OCI-LY7 (cell line): ENCODE results near the gene VSIG8.

Source experiments
- EZH2phosphoT487 ChIP-seq: fragments of 200-600 bp; sonication (generic); IDR thresholded peaks from 2 replicates; pipeline ENCODE4 v1.6.1; 2018; ENCODE audit warnings: low read depth, borderline replicate concordance, mild to moderate bottlenecking, mixed run types, antibody characterized with exemption, low read length, moderate library complexity, mixed read lengths
- TF ChIP-seq, protein P1 (sequence below): fragments of 200-600 bp; sonication (generic); conservative IDR thresholded peaks from 2 replicates; pipeline ENCODE4 v1.5.1; 2014; ENCODE audit warnings: mild to moderate bottlenecking, antibody characterized with exemption, low read length, moderate library complexity, mixed read lengths

GRCh38 chr1:159911326-159912070, 49.0 kb upstream of the VSIG8 start:
- TF ChIP-seq, protein P1, sequence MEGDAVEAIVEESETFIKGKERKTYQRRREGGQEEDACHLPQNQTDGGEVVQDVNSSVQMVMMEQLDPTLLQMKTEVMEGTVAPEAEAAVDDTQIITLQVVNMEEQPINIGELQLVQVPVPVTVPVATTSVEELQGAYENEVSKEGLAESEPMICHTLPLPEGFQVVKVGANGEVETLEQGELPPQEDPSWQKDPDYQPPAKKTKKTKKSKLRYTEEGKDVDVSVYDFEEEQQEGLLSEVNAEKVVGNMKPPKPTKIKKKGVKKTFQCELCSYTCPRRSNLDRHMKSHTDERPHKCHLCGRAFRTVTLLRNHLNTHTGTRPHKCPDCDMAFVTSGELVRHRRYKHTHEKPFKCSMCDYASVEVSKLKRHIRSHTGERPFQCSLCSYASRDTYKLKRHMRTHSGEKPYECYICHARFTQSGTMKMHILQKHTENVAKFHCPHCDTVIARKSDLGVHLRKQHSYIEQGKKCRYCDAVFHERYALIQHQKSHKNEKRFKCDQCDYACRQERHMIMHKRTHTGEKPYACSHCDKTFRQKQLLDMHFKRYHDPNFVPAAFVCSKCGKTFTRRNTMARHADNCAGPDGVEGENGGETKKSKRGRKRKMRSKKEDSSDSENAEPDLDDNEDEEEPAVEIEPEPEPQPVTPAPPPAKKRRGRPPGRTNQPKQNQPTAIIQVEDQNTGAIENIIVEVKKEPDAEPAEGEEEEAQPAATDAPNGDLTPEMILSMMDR, result no peak
- no peak for TF ChIP-seq EZH2phosphoT487
